Lower leg skin (tissue), 3 donors: ENCODE data around the gene NFKB2.

Source experiments
- CTCF ChIP-seq, 3 donors: fragments of 450-650 bp; IDR thresholded peaks; one replicate each; pipeline ENCODE4 v1.5.1; 2016; ENCODE audit warnings: antibody characterized with exemption in 3 of 3, mild to moderate bottlenecking in 3 of 3, moderate library complexity in 2 of 3
- POLR2A ChIP-seq, 2 donors: fragments of 450-650 bp; IDR thresholded peaks; one replicate each; pipeline ENCODE4 v1.6.1; 2016 to 2017; ENCODE audit warnings: antibody characterized with exemption in 2 of 2, mild to moderate bottlenecking in 1 of 2, moderate library complexity in 1 of 2

DNA sequence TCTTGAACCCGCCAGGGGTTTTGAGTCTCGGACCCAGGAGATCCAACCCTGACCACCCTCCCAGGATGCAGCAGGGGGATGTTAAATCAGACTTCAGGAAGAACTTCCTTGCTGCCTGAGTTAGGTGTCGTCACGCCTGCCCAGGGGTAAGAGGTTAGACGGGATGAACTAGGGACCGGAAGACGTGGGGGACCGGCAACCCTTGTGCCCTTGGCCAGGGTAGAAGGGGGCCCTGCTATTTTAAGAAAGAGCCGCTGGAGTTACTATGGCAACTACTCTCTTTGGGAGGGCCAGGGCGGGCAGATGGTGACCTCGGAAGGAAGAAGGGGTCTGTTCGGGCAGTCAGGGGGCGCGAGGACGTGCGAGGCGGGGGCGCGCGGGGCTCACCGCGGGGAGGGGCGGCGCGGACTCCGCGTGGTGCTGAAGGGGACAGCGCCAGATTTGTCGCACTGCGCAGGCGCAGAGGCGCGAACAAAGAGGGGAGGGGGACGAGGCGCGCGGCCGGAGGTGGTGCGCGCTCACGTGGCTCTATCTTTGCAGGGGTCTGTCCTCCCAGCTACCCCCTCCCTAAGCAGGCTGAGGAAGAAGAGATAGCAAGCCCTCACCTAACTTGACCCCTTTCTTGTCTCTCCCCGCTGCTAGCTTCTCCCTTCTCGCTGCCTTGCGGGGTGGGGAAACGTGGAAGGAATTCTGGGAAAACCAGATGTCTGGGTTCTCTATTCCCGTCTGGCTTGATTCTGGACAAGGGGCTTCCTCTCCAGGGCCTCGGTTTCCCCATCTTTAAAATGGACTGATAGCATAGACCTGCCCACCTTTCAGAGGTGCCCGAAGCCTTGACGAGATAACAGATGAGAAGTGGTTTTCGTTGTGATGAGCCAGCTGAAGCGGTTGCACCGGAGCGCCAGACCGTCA, 24.0 kb downstream of the NFKB2 start:
- TF ChIP-seq CTCF (IDR thresholded peaks at IDR 0.05) (no peak), POLR2A (IDR thresholded peaks at IDR 0.05) (no peak)
